ENCODE measurements around the gene ATP1B4. TPM values are rescaled to one million over a fixed set of nuclear protein-coding genes. Genes with fewer than 3 reads are reported as not detected.
"Not testable (repeated sequence)": the region's sequence is repeated elsewhere in the genome, so short reads cannot be mapped to it uniquely, and the experiment has no call there.

ATP1B4 gene
- not detected in 2 replicates for total RNA-seq (2014; rRNA removed; shearing (Covaris generic); ENCODE audit: low replicate concordance)

- no peak for DNase-seq
Measured at GRCh38 chrX:120361764-120362305, at the start of gene ATP1B4. Gene ATP1B4 (plus strand): TSS chrX:120362089. CDS start chrX:120362169, 80 bp downstream.

DNA sequence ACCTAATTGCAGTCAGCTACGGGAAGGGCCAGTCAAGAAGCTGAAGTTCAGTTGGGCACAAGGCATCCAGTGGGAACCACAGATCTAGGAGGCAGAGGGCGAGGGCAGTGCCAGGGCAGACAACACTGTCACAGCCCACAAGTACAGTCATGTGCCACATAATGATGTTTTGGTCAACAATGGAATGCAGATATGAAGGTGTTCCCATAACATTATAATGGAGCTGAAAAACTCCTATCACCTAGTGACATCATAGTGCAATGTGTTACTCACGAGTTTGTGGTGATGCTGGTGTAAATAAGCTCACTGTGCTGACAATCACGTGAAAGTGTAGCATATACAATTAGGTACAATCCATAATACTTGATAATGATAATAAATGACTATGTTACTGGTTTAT, 46.1 kb upstream of the ATP1B4 start:
- H3K9me3 ChIP-seq = no peaks in the 10 kb centered on the region
- H3K27me3 ChIP-seq = peaks cover 10% of the 10 kb centered on the region
- no peak for DNase-seq
- no peak overlapping the region for H3K4me3 ChIP-seq
- H3K36me3 ChIP-seq = no peaks in the 10 kb centered on the region

More at GRCh38 chrX:120361764-120362305, at the start of gene ATP1B4:
- no peaks in the 10 kb centered on the region for H3K9me3 ChIP-seq
- no peaks in the 10 kb centered on the region for H3K27me3 ChIP-seq
- no peak within 1 kb of the TSS for H3K4me3 ChIP-seq
- no peaks in the 10 kb centered on the region for H3K36me3 ChIP-seq

DNA sequence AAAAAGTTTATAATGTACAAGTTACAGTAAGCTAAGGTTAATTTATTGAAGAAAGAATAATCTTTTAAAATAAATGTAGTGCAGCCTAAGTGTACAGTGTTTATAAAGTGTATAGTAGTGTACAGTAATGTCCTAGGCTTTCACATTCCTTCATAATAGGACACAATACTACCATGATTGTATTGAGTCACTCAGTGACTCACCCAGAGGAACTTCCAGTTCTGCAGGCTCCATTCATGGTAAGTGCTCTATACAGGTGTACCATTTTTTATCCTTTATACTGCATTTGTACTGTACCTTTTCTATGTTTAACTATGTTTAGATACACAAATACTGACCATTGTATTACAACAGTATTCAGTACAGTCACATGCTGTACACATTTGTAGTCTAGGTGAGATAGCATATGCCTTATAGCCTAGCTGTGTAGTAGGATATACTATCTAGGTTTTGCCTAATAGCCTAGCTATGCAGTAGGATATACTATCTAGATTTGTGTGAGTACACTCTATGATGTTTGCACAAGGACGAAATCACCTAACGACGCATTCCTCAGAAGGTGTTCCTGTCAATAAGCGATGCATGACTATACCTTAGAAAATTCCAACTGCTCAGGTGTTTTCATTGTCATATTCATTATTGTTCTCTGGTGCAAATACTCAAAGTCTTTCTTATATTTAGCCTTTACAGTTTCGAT, 45.2 kb upstream of the ATP1B4 start:
- H3K36me3 ChIP-seq = no peaks in the 10 kb centered on the region
- DNase-seq = no peak

GRCh38 chrX:120318411-120318810, 43.5 kb upstream of the ATP1B4 start:
- H3K9me3 ChIP-seq = no peaks in the 10 kb centered on the region
- no peaks in the 10 kb centered on the region; the same call in 1 of the 2 replicates for H3K27me3 ChIP-seq
- DNase-seq = no peak
- no peak overlapping the region for H3K4me3 ChIP-seq
- H3K36me3 ChIP-seq = no peaks in the 10 kb centered on the region

More for the DNA sequence above, 45.2 kb upstream of the ATP1B4 start:
- Histone ChIP-seq H3K27me3 (peaks cover under 1% of the 10 kb centered on the region; the same call in 1 of the 2 replicates), H3K9me3 (no peaks in the 10 kb centered on the region), H3K4me3 (no peak overlapping the region)

GRCh38 chrX:120321520-120322281, 40.2 kb upstream of the ATP1B4 start:
- Histone ChIP-seq H3K4me3 (no peak overlapping the region), H3K27me3 (no peaks in the 10 kb centered on the region; the same call in 1 of the 2 replicates)
- DNase-seq = no peak

GRCh38 chrX:120331116-120331515, 30.8 kb upstream of the ATP1B4 start:
- no peak overlapping the region for H3K4me3 ChIP-seq
- no peaks in the 10 kb centered on the region for H3K36me3 ChIP-seq
- no peaks in the 10 kb centered on the region for H3K27me3 ChIP-seq
- H3K9me3 ChIP-seq = no peaks in the 10 kb centered on the region
- no peak for DNase-seq

More at GRCh38 chrX:120321520-120322281, 40.2 kb upstream of the ATP1B4 start:
- no peaks in the 10 kb centered on the region for H3K9me3 ChIP-seq
- H3K36me3 ChIP-seq = no peaks in the 10 kb centered on the region

GRCh38 chrX:120332394-120332793, 29.5 kb upstream of the ATP1B4 start:
- H3K4me3 ChIP-seq = no peak overlapping the region
- no peaks in the 10 kb centered on the region for H3K36me3 ChIP-seq
- DNase-seq = no peak
- H3K9me3 ChIP-seq = peaks cover 2% of the 10 kb centered on the region; the same call in 1 of the 2 replicates
- H3K27me3 ChIP-seq = no peaks in the 10 kb centered on the region

DNA sequence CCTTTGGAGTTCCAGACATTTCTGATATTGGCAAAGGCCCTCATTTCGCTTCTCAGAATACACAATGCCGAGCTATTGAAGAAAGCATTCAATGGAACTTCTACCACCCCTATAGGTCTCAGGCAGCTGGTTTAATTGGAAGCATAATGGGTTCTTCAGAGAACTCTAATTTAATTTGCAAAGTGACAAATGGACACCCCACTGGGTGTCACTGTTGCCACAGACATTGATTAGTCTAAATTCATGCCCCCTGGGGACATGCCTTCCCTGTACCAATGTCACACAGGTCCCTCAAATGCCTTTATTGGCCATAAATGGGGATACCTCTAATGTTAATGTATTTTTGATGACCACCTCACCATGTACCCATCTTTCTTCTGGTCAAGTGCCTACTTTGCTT, 27.7 kb upstream of the ATP1B4 start:
- Histone ChIP-seq H3K36me3 (no peaks in the 10 kb centered on the region), H3K27me3 (no peaks in the 10 kb centered on the region), H3K9me3 (peaks cover 2% of the 10 kb centered on the region; the same call in 1 of the 2 replicates), H3K4me3 (no peak overlapping the region)
- DNase-seq = no peak

DNA sequence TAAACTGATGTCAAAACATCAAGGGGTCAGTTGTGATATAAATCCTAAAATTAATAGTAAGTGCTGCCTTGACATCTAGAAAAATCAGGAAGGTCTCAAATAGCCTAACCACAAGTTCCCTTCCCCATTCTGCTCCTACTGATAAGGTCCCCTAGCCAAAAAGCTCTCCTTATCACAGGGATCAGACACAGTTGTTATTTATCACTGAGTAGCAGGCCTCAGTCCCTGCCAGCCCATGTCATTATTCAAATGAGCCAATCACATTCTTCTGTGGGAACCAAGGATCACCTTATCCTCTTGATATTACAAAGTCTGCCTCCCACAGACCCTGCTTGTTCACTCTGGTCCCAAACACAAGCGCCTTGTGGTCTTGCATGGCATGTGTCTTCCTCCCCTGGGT, 27.3 kb upstream of the ATP1B4 start:
- DNase-seq = no peak

GRCh38 chrX:120335289-120335688, 26.6 kb upstream of the ATP1B4 start:
- no peak for DNase-seq
- H3K27me3 ChIP-seq = no peaks in the 10 kb centered on the region
- H3K9me3 ChIP-seq = peaks cover 2% of the 10 kb centered on the region; the same call in 1 of the 2 replicates
- H3K36me3 ChIP-seq = no peaks in the 10 kb centered on the region
- no peak overlapping the region for H3K4me3 ChIP-seq

More for the DNA sequence above, 27.3 kb upstream of the ATP1B4 start:
- Histone ChIP-seq H3K36me3 (no peaks in the 10 kb centered on the region), H3K9me3 (peaks cover 2% of the 10 kb centered on the region; the same call in 1 of the 2 replicates), H3K27me3 (no peaks in the 10 kb centered on the region), H3K4me3 (no peak overlapping the region)

- no peak for DNase-seq
- Histone ChIP-seq H3K4me3 (no peak overlapping the region), H3K36me3 (no peaks in the 10 kb centered on the region), H3K27me3 (no peaks in the 10 kb centered on the region), H3K9me3 (peaks cover 2% of the 10 kb centered on the region; the same call in 1 of the 2 replicates)
Measured at GRCh38 chrX:120336899-120337298, 25.0 kb upstream of the ATP1B4 start.

DNA sequence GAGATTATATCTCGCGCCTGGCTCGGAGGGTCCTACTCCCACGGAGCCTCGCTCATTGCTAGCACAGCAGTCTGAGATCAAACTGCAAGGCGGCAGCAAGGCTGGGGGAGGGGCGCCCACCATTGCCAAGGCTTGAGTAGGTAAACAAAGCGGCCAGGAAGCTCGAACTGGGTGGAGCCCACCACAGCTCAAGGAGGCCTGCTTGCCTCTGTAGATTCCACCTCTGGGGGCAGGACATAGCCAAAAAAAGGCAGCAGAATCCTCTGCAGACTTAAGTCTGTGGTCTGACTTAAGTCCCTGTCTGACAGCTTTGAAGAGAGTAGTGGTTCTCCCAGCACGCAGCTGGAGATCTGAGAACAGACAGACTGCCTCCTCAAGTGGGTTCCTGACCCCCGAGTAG, 17.3 kb upstream of the ATP1B4 start:
- not testable (repeated sequence) for H3K27me3 ChIP-seq, H3K9me3 ChIP-seq, H3K36me3 ChIP-seq, H3K4me3 ChIP-seq, DNase-seq

GRCh38 chrX:120350450-120351138, 11.3 kb upstream of the ATP1B4 start:
- Histone ChIP-seq H3K4me3 (no peak overlapping the region), H3K27me3 (no peaks in the 10 kb centered on the region), H3K9me3 (no peaks in the 10 kb centered on the region), H3K36me3 (no peaks in the 10 kb centered on the region)
- DNase-seq = no peak

DNA sequence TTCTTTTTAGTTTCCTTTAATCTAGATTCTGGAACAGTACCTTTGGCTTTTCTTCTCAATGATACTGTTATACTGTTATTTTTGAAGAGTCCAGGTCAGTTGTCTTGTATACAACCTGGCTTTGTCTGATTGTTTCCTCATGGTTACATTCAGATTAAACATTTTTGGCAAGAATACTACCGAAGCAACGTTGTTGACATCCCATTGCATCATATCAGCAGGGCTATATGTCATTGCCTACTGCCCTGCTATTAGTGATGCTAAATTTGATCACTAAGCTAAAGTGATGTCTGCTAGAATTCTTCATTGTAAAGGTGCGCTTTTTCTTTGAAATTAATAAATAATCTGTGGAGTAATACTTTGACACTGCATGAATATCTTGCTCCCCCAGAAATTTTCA, 5.8 kb upstream of the ATP1B4 start:
- Histone ChIP-seq H3K4me3 (no peak overlapping the region), H3K9me3 (no peaks in the 10 kb centered on the region), H3K36me3 (no peaks in the 10 kb centered on the region), H3K27me3 (no peaks in the 10 kb centered on the region)
- no peak for DNase-seq

- Histone ChIP-seq H3K36me3 (no peaks in the 10 kb centered on the region), H3K27me3 (no peaks in the 10 kb centered on the region), H3K9me3 (no peaks in the 10 kb centered on the region), H3K4me3 (no peak overlapping the region)
- DNase-seq = no peak
Measured at GRCh38 chrX:120357186-120357585, 4.7 kb upstream of the ATP1B4 start.

- no peak overlapping the region for H3K4me3 ChIP-seq
- H3K9me3 ChIP-seq = no peaks in the 10 kb centered on the region
- no peaks in the 10 kb centered on the region for H3K36me3 ChIP-seq
- no peaks in the 10 kb centered on the region for H3K27me3 ChIP-seq
- peak; percentile 70 for DNase-seq
Measured at GRCh38 chrX:120358737-120359456, 3.0 kb upstream of the ATP1B4 start.

Measured in MG63 (cell line).